Activated T-helper 2 cell treated with anti-CD3 and anti-CD28 coated beads, Interferon-gamma antibody, Interleukin-2, Interleukin-4, amounts not matched to agents 10 μg/mL and 5 μg/mL and 100 μg/mL, durations not matched to agents 14 hours and 24 hours and 36 hours (primary cell): ENCODE data around the gene PHKB. TPM values are rescaled to one million over a fixed set of nuclear protein-coding genes. Genes with fewer than 3 reads are reported as not detected.

Experiments
- DNase-seq: peaks from one replicate; pipeline ENCODE4 v3.0.0; 2021; ENCODE audit warnings: low spot score
- H3K27ac Mint-ChIP-seq: one replicate; pipeline ENCODE4 v1.8.0; 2021; ENCODE audit warnings: mixed read lengths
- H3K27me3 Mint-ChIP-seq: one replicate; pipeline ENCODE4 v1.8.0; 2021; ENCODE audit warnings: low read depth, mixed read lengths
- H3K36me3 Mint-ChIP-seq: one replicate; pipeline ENCODE4 v1.8.0; 2021; ENCODE audit warnings: low read depth, mixed read lengths
- H3K4me1 Mint-ChIP-seq: one replicate; pipeline ENCODE4 v1.8.0; 2021; ENCODE audit warnings: low read depth, mixed read lengths
- H3K4me3 Mint-ChIP-seq: one replicate; pipeline ENCODE4 v1.8.0; 2021; ENCODE audit warnings: low read depth, mild to moderate bottlenecking, moderate library complexity, mixed read lengths
- H3K9me3 Mint-ChIP-seq: one replicate; pipeline ENCODE4 v1.8.0; 2021; ENCODE audit warnings: mixed read lengths
- intact Hi-C: fragments of 100-400 bp; cut with micrococcal nuclease; formaldehyde crosslinking; loops from one replicate; pipeline ENCODE4 v1.15.1; 2023
- total RNA-seq: library from RNA; stranded (reverse); gene quantifications from 2 replicates; pipeline ENCODE4 v1.2.3, GENCODE V29; 2022

PHKB gene
- total RNA-seq, 1 donor from 2014 or later = 29.7 TPM

GRCh38 chr16:47499080-47499699 is 38.1 kb downstream of the PHKB start:
- DNase-seq = no peak
- peaks cover 30% of the 10 kb centered on the region for H3K36me3 Mint-ChIP-seq
- intact Hi-C loops = no loop called here
- H3K27ac Mint-ChIP-seq = no peak overlapping the region
- H3K4me3 Mint-ChIP-seq = no peak overlapping the region
- H3K27me3 Mint-ChIP-seq = no peaks in the 10 kb centered on the region
- H3K9me3 Mint-ChIP-seq = no peaks in the 10 kb centered on the region
- H3K4me1 Mint-ChIP-seq = no peaks in the 10 kb centered on the region

- H3K27ac Mint-ChIP-seq = no peak overlapping the region
- intact Hi-C loops = no loop called here
- no peaks in the 10 kb centered on the region for H3K4me1 Mint-ChIP-seq
- H3K9me3 Mint-ChIP-seq = no peaks in the 10 kb centered on the region
- DNase-seq = no peak
- no peaks in the 10 kb centered on the region for H3K27me3 Mint-ChIP-seq
- peaks cover 33% of the 10 kb centered on the region for H3K36me3 Mint-ChIP-seq
- H3K4me3 Mint-ChIP-seq = no peak overlapping the region
Measured at GRCh38 chr16:47499700-47500264, 38.7 kb downstream of the PHKB start.

GRCh38 chr16:47503936-47504335 is 42.8 kb downstream of the PHKB start:
- H3K27me3 Mint-ChIP-seq = no peaks in the 10 kb centered on the region
- peaks cover 43% of the 10 kb centered on the region for H3K36me3 Mint-ChIP-seq
- H3K4me3 Mint-ChIP-seq = no peak overlapping the region
- intact Hi-C loops = no loop called here
- no peak for DNase-seq
- H3K27ac Mint-ChIP-seq = no peak overlapping the region
- H3K9me3 Mint-ChIP-seq = no peaks in the 10 kb centered on the region
- H3K4me1 Mint-ChIP-seq = no peaks in the 10 kb centered on the region

GRCh38 chr16:47504599-47504998 is 43.5 kb downstream of the PHKB start:
- no peaks in the 10 kb centered on the region for H3K4me1 Mint-ChIP-seq
- H3K4me3 Mint-ChIP-seq = no peak overlapping the region
- H3K27ac Mint-ChIP-seq = no peak overlapping the region
- intact Hi-C loops = no loop called here
- no peaks in the 10 kb centered on the region for H3K27me3 Mint-ChIP-seq
- no peaks in the 10 kb centered on the region for H3K9me3 Mint-ChIP-seq
- no peak for DNase-seq
- peaks cover 38% of the 10 kb centered on the region for H3K36me3 Mint-ChIP-seq

DNA sequence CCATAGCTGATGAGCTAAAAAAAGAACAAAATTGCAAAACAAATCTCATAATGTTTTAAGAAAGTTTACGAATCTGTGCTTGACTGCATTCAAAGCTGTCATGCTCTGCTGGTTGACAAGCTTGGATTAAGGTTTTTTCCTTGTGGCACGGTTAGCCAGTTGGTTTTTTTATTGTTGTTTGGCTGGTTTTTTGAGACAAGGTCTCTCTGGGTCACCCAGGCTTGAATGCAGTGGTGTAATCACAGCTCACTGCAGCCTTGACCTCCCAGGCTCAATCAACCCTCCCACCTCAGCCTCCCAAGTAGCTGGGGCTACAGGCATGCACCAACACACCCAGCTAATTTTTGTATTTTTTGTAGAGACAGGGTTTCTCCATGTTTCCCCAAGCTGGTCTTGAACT is 45.7 kb downstream of the PHKB start:
- H3K27ac Mint-ChIP-seq = no peak overlapping the region
- intact Hi-C loops = no loop called here
- H3K36me3 Mint-ChIP-seq = peaks cover 30% of the 10 kb centered on the region
- DNase-seq = no peak
- no peaks in the 10 kb centered on the region for H3K4me1 Mint-ChIP-seq
- H3K27me3 Mint-ChIP-seq = no peaks in the 10 kb centered on the region
- no peak overlapping the region for H3K4me3 Mint-ChIP-seq
- H3K9me3 Mint-ChIP-seq = no peaks in the 10 kb centered on the region

DNA sequence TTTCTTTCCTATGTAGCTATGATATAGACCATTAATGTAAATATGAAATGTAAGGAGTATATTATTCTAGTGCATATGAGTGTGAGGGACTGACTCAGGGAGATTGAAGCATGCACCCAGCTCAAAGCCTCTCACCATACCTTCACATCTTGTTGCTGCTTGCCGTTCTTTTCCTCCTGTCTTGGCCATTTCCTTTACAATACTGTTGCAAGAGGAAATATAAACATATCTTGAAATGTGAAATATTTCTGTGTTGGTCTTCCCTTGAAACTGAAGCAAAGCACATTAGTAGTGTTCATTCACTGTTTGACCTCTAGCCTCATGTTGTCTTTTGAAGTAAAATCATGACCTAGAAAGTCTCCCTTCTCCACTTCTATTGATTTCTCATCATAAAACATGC is 46.6 kb downstream of the PHKB start:
- H3K27ac Mint-ChIP-seq = no peak overlapping the region

GRCh38 chr16:47511882-47512281 is 50.8 kb downstream of the PHKB start:
- H3K27ac Mint-ChIP-seq = no peak overlapping the region
- intact Hi-C loops = no loop called here
- peaks cover 27% of the 10 kb centered on the region for H3K36me3 Mint-ChIP-seq
- H3K4me1 Mint-ChIP-seq = no peaks in the 10 kb centered on the region
- H3K27me3 Mint-ChIP-seq = no peaks in the 10 kb centered on the region
- DNase-seq = no peak
- no peak overlapping the region for H3K4me3 Mint-ChIP-seq
- no peaks in the 10 kb centered on the region for H3K9me3 Mint-ChIP-seq

More for the DNA sequence above, 46.6 kb downstream of the PHKB start:
- peaks cover 34% of the 10 kb centered on the region for H3K36me3 Mint-ChIP-seq
- no peaks in the 10 kb centered on the region for H3K9me3 Mint-ChIP-seq
- H3K4me1 Mint-ChIP-seq = no peaks in the 10 kb centered on the region
- H3K27me3 Mint-ChIP-seq = no peaks in the 10 kb centered on the region
- no peak overlapping the region for H3K4me3 Mint-ChIP-seq
- intact Hi-C loops = no loop called here
- no peak for DNase-seq

GRCh38 chr16:47519037-47519436 is 57.9 kb downstream of the PHKB start:
- intact Hi-C loops = no loop called here
- Mint-ChIP-seq H3K9me3 (peaks cover 11% of the 10 kb centered on the region), H3K27me3 (no peaks in the 10 kb centered on the region), H3K4me1 (peaks cover 6% of the 10 kb centered on the region), H3K27ac (no peak overlapping the region), H3K36me3 (peaks cover 24% of the 10 kb centered on the region), H3K4me3 (no peak overlapping the region)
- no peak for DNase-seq

DNA sequence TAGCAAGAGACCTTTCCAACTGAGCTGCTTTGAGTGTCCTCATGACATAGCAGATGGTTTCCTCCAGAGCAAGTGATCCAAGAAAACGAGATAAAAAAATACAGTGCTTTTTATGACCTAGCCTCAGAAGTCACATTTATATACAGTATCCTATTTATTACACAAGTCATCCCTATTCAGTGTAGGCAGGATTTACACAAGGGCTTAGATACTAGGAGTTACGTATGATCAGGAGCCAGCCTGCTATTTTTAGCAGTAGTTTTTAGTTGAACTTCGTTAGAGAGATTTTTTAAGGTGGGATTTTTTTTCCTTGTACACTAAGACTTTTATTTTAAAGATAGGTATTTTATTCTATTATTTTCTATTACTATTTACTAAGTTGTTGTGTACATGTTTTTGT is 58.4 kb downstream of the PHKB start:
- DNase-seq = no peak
- intact Hi-C loops = no loop called here
- Mint-ChIP-seq H3K4me3 (no peak overlapping the region), H3K27me3 (no peaks in the 10 kb centered on the region), H3K4me1 (peaks cover 6% of the 10 kb centered on the region), H3K36me3 (peaks cover 25% of the 10 kb centered on the region), H3K9me3 (peaks cover 11% of the 10 kb centered on the region), H3K27ac (no peak overlapping the region)

DNA sequence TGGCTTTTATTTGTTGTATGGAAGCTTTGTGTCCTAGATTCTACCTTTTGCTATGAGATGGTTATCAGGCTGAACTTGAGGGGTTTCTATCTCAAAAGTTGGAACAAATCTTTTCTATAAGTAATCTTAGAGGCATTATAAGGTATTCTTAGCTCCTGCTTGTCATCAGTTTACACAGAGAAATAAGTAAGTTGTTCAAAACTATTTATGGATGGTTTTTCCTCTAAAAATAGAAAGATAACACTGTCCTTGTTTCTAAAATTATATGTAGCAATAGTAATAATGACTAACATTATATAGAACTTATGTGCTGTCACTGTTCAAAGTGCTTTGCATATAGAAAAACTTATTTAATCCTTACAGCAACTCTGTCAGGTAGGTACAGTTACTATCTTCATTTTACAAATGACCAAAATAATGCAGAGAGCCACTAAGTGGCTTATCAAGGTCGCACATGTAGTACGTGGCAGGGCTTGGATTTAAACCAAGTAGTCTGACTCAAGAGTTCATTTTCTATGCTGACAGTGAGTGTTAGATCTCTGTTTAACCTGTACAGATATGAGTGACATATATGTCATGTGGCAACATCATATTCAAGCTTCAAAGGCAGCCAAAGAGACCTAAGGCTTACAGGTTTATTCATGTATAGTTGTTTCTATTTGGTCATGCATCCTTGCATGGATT is 59.0 kb downstream of the PHKB start:
- Mint-ChIP-seq H3K27me3 (no peaks in the 10 kb centered on the region), H3K36me3 (peaks cover 23% of the 10 kb centered on the region), H3K27ac (no peak overlapping the region), H3K9me3 (peaks cover 11% of the 10 kb centered on the region), H3K4me3 (no peak overlapping the region), H3K4me1 (peaks cover 6% of the 10 kb centered on the region)
- intact Hi-C loops = no loop called here
- no peak for DNase-seq

DNA sequence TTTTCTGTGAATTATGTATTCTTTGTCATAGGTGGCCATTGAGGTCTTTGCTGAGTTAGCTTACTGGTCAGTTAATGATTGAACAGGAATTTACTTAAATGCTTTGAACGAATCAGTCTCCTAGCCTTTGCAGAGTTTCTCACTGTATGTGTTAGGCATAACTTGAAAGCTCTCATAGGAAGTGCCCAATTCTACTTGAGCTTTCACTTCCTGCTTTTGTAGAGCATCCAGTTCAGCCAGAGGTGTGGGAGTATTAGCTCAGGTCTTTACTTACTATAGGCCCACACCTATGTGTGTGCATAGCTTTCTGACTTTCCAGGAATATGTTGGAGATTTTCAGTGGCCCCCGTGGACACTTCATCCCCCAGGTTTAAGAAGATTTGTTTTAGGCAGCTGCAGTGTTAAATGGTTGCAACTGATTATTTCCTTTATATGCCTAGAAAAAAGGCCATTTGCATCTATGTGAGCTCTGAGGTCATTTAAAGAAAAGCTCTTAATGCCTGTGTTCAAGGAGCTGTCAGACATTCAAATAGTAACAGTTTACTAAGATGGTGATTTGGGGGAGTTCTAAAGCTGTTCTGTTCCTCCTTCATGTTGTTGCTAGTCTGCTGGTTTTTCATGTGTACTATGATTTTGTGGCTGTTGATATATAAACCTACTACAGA is 62.3 kb downstream of the PHKB start:
- H3K9me3 Mint-ChIP-seq = peaks cover 11% of the 10 kb centered on the region
- no peak for DNase-seq
- peaks cover 6% of the 10 kb centered on the region for H3K4me1 Mint-ChIP-seq
- no peak overlapping the region for H3K4me3 Mint-ChIP-seq
- H3K36me3 Mint-ChIP-seq = peaks cover 18% of the 10 kb centered on the region
- intact Hi-C loops = no loop called here
- no peak overlapping the region for H3K27ac Mint-ChIP-seq
- H3K27me3 Mint-ChIP-seq = no peaks in the 10 kb centered on the region

GRCh38 chr16:47524007-47524405 is 62.9 kb downstream of the PHKB start:
- Mint-ChIP-seq H3K27me3 (no peaks in the 10 kb centered on the region), H3K9me3 (peaks cover 11% of the 10 kb centered on the region), H3K4me1 (peaks cover 6% of the 10 kb centered on the region), H3K27ac (no peak overlapping the region), H3K36me3 (peaks cover 18% of the 10 kb centered on the region), H3K4me3 (no peak overlapping the region)
- no peak for DNase-seq
- intact Hi-C loops = no loop called here

DNA sequence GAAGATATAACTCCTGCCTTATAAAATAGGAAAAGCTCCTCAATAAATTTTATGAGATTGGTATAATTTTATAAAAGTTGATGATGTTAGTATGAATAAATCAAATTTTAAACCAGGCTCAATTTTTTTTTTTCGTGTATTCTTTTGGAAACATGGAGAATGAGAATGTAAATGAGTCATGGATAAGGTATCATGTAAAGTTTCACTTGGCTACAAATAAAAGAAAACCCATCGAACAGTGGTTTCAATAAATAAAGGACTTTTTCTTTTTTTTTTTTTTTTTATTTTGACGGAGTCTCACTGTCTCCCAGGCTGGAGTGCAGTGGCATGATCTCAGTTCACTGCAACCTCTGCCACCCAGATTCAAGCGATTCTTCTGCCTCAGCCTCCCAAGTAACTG is 67.3 kb downstream of the PHKB start:
- Mint-ChIP-seq H3K27me3 (no peaks in the 10 kb centered on the region), H3K4me1 (peaks cover 2% of the 10 kb centered on the region), H3K27ac (no peak overlapping the region), H3K4me3 (no peak overlapping the region), H3K9me3 (peaks cover 11% of the 10 kb centered on the region), H3K36me3 (peaks cover 15% of the 10 kb centered on the region)
- DNase-seq = no peak
- intact Hi-C loops = no loop called here
